Fibroblast of lung (primary cell): ENCODE measurements around the gene DOP1A. TPM values are rescaled to one million over a fixed set of nuclear protein-coding genes. Genes with fewer than 3 reads are reported as not detected.

Experiments used
- DNase-seq, 2 donors: peaks; one replicate each; pipeline versions ENCODE4 v3.0.0 to v3.0.0-alpha.2; 2010; ENCODE audit warnings: low read depth in 2 of 2
- H2AFZ ChIP-seq: 2 replicates; pipeline ENCODE4 v1.5.1; 2012; ENCODE audit warnings: low read length, control low read depth, inconsistent platforms
- H3K27ac ChIP-seq: 2 replicates; pipeline ENCODE4 v1.5.1; 2011; ENCODE audit warnings: low read length, control low read depth; ENCODE audit not compliant: insufficient read depth
- H3K27me3 ChIP-seq: 2 replicates; pipeline ENCODE4 v1.5.1; 2011; ENCODE audit warnings: mild to moderate bottlenecking, low read length; ENCODE audit not compliant: control insufficient read depth, insufficient read depth
- H3K36me3 ChIP-seq: 2 replicates; pipeline ENCODE4 v1.5.1; 2011; ENCODE audit warnings: low read length; ENCODE audit not compliant: control insufficient read depth, insufficient read depth
- H3K4me1 ChIP-seq: 2 replicates; pipeline ENCODE4 v1.5.1; 2011; ENCODE audit warnings: low read length; ENCODE audit not compliant: control insufficient read depth, insufficient read depth; ENCODE audit errors: extremely low read depth
- H3K4me2 ChIP-seq: 2 replicates; pipeline ENCODE4 v1.5.1; 2011; ENCODE audit warnings: low read length, control low read depth; ENCODE audit not compliant: insufficient read depth; ENCODE audit errors: extremely low read depth
- H3K4me3 ChIP-seq, 4 experiments: fragments of 200-600 bp in 1 of 4; sonication (generic) in 1 of 4; replicated peaks in 1 of 4; 2 replicates each; pipeline ENCODE4 v1.5.1; 2011 to 2016; ENCODE audit warnings: low read length in 4 of 4, low read depth in 3 of 4, mild to moderate bottlenecking in 3 of 4, control low read depth in 2 of 4, inconsistent platforms in 1 of 4, mixed read lengths in 1 of 4; ENCODE audit not compliant: insufficient read depth in 1 of 4; ENCODE audit errors: control extremely low read depth in 1 of 4
- H3K79me2 ChIP-seq: 2 replicates; pipeline ENCODE4 v1.5.1; 2012; ENCODE audit warnings: mild to moderate bottlenecking, low read length, inconsistent platforms; ENCODE audit not compliant: control insufficient read depth, insufficient read depth
- H3K9ac ChIP-seq: 2 replicates; pipeline ENCODE4 v1.5.1; 2011; ENCODE audit warnings: mild to moderate bottlenecking, low read length, control low read depth; ENCODE audit not compliant: insufficient read depth
- H3K9me3 ChIP-seq: 2 replicates; pipeline ENCODE4 v1.5.1; 2012; ENCODE audit warnings: low read depth, low read length; ENCODE audit not compliant: control insufficient read depth, insufficient read depth
- H4K20me1 ChIP-seq: 2 replicates; pipeline ENCODE4 v1.5.1; 2011; ENCODE audit warnings: low read length; ENCODE audit not compliant: control insufficient read depth, insufficient read depth; ENCODE audit errors: extremely low read depth
- CTCF ChIP-seq, 2 donors: IDR thresholded peaks in 1 of 2; conservative IDR thresholded peaks in 1 of 2; 1 replicate in 1 of 2; 2 replicates in 1 of 2; pipeline ENCODE4 v1.5.1; 2011 to 2012; ENCODE audit warnings: low read length in 2 of 2, control low read depth in 1 of 2, inconsistent platforms in 1 of 2, low read depth in 1 of 2, mild to moderate bottlenecking in 1 of 2
- EZH2 ChIP-seq: IDR thresholded peaks from 2 replicates; pipeline ENCODE4 v1.5.1; 2012; ENCODE audit warnings: low read length, control low read depth, mild to moderate bottlenecking; ENCODE audit errors: missing control alignments
- polyA plus RNA-seq, 2 donors: library from polyadenylated mRNA; depleted of rRNA in 1 of 2; stranded (reverse) in 1 of 2; unstranded in 1 of 2; fragments of >200 nt; gene quantifications; 2 replicates each; pipeline ENCODE4 v1.2.1, GENCODE V29; 2011 to 2012; ENCODE audit warnings: missing spikeins in 1 of 2
- total RNA-seq: library from RNA; depleted of rRNA; stranded (reverse); fragments of >200 nt; gene quantifications from 2 replicates; pipeline ENCODE4 v1.2.1, GENCODE V29; 2014

DOP1A gene
- total and polyA plus RNA-seq, 2 donors (not counting 1 experiment from before 2014, with no cell fraction given): 13.2 to 33.7 TPM

- Histone ChIP-seq H3K9ac (no peak overlapping the region), H3K27me3 (no peaks in the 10 kb centered on the region), H4K20me1 (peaks cover 3% of the 10 kb centered on the region), H3K4me2 (no peak overlapping the region), H3K4me3 (no peak overlapping the region), H3K9me3 (no peaks in the 10 kb centered on the region), H3K79me2 (no peaks in the 10 kb centered on the region), H3K4me1 (no peaks in the 10 kb centered on the region), H3K36me3 (peaks cover 16% of the 10 kb centered on the region), H2AFZ (no peak overlapping the region), H3K27ac (no peak overlapping the region)
- TF ChIP-seq CTCF (conservative IDR thresholded peaks at IDR 0.05 in 1 of 2, IDR thresholded peaks at IDR 0.05 in 1 of 2; ENCODE audit: low read depth in 1 of 2, low read length in 2 of 2) (no peak), EZH2 (no peak)
- DNase-seq: no peak
Observed at GRCh38 chr6:83167726-83168278, 100.3 kb downstream of the DOP1A start.

- no peak for DNase-seq
- H3K4me3 ChIP-seq: no peak overlapping the region
- H3K27ac ChIP-seq: no peak overlapping the region
- H2AFZ ChIP-seq: no peak overlapping the region
- H3K9me3 ChIP-seq: no peaks in the 10 kb centered on the region
- H3K4me2 ChIP-seq: no peak overlapping the region
- H3K79me2 ChIP-seq: no peaks in the 10 kb centered on the region
- H3K4me1 ChIP-seq: no peaks in the 10 kb centered on the region
- H3K9ac ChIP-seq: no peak overlapping the region
- TF ChIP-seq EZH2 (no peak), CTCF (conservative IDR thresholded peaks at IDR 0.05 in 1 of 2, IDR thresholded peaks at IDR 0.05 in 1 of 2; ENCODE audit: low read depth in 1 of 2, low read length in 2 of 2) (no peak)
- peaks cover 3% of the 10 kb centered on the region for H4K20me1 ChIP-seq
- H3K36me3 ChIP-seq: peaks cover 21% of the 10 kb centered on the region
- no peaks in the 10 kb centered on the region for H3K27me3 ChIP-seq
Observed at GRCh38 chr6:83168556-83168955, 101.1 kb downstream of the DOP1A start.

- Histone ChIP-seq H3K79me2 (no peaks in the 10 kb centered on the region), H3K27ac (no peak overlapping the region), H3K4me3 (no peak overlapping the region), H3K27me3 (no peaks in the 10 kb centered on the region), H3K4me2 (no peak overlapping the region), H3K36me3 (peaks cover 23% of the 10 kb centered on the region), H3K4me1 (no peaks in the 10 kb centered on the region), H3K9ac (no peak overlapping the region), H2AFZ (no peak overlapping the region), H4K20me1 (peaks cover 3% of the 10 kb centered on the region), H3K9me3 (no peaks in the 10 kb centered on the region)
- DNase-seq: no peak
- no peak for TF ChIP-seq CTCF (conservative IDR thresholded peaks at IDR 0.05 in 1 of 2, IDR thresholded peaks at IDR 0.05 in 1 of 2; ENCODE audit: low read depth in 1 of 2, low read length in 2 of 2)
- no peak for TF ChIP-seq EZH2
Observed at GRCh38 chr6:83169106-83169505, 101.6 kb downstream of the DOP1A start.
